HCT116 (cell line): ENCODE data around the gene AARS2. TPM values are rescaled to one million over a fixed set of nuclear protein-coding genes. Genes with fewer than 3 reads are reported as not detected.

ENCODE experiments used
- ATAC-seq: fragments of 200-7000 bp; cut with Tn5 transposase; 2 replicates; pipeline ENCODE4 v1.9.1; 2020; ENCODE audit warnings: mild to moderate bottlenecking, moderate library complexity
- BruUV-seq: library from RNA; stranded (reverse); fragments of 400-500 nt; replicated peaks from 2 replicates; lab custom pipeline; 2021; lab: Mats Ljungman, UMichigan
- CTCF ChIA-PET: fragments of 300-600 bp; sonication (Branson Sonifier 250); formaldehyde crosslinking; loops from one replicate; lab custom pipeline; 2021; ENCODE audit warnings: antibody characterized with exemption; lab: Charles Lee
- POLR2A ChIA-PET: fragments of 300-600, 350-600 bp; sonication (Branson Sonifier 250); formaldehyde crosslinking; loops from one replicate; lab custom pipeline; 2021; ENCODE audit warnings: antibody characterized with exemption; lab: Charles Lee
- RAD21 ChIA-PET, 2 experiments: fragments of 300-600 bp; sonication (Branson Sonifier 250); formaldehyde crosslinking; loops; one replicate each; lab custom pipeline; 2023; ENCODE audit warnings: low total read pairs in 2 of 2; ENCODE audit not compliant: uncharacterized antibody in 2 of 2, unreplicated experiment in 2 of 2, low non-redundant PET in 1 of 2; lab: Charles Lee
- DNase-seq: peaks from one replicate; pipeline ENCODE4 v3.0.0-alpha.2; 2010; ENCODE audit warnings: low read depth, low spot score
- H2AFZ ChIP-seq: fragments of 200-600 bp; shearing (Covaris generic), sonication (generic); 2 replicates; pipeline ENCODE4 v1.6.1; 2017; ENCODE audit warnings: low read depth, mixed run types, mixed read lengths, antibody characterized with exemption, low read length; ENCODE audit not compliant: poor library complexity, severe bottlenecking
- H3K27ac ChIP-seq: 2 replicates; pipeline ENCODE4 v1.5.1; 2012; ENCODE audit warnings: low read depth, low read length
- H3K27me3 ChIP-seq: fragments of 200-600 bp; sonication (generic); 2 replicates; pipeline ENCODE4 v1.6.1; 2016; ENCODE audit warnings: mixed run types, low read length, mixed read lengths; ENCODE audit not compliant: insufficient read depth
- H3K36me3 ChIP-seq, 2 experiments: fragments of 200-500 bp in 1 of 2; fragments of 200-600 bp in 1 of 2; sonication (Bioruptor generic) in 1 of 2; sonication (generic) in 1 of 2; 2 replicates each; pipeline versions ENCODE4 v1.5.1 to v1.6.1; 2014 to 2016; ENCODE audit warnings: low read length in 2 of 2, inconsistent platforms in 1 of 2, mixed read lengths in 1 of 2, mixed run types in 1 of 2; ENCODE audit not compliant: insufficient read depth in 2 of 2, control insufficient read depth in 1 of 2
- H3K4me1 ChIP-seq, 2 experiments: fragments of 200-600 bp in 1 of 2; sonication (generic) in 1 of 2; 2 replicates each; pipeline versions ENCODE4 v1.5.1 to v1.6.1; 2012 to 2017; ENCODE audit warnings: low read length in 2 of 2, inconsistent platforms in 1 of 2, mild to moderate bottlenecking in 1 of 2, mixed read lengths in 1 of 2, mixed run types in 1 of 2, moderate library complexity in 1 of 2; ENCODE audit not compliant: insufficient read depth in 2 of 2, control insufficient read depth in 1 of 2
- H3K4me2 ChIP-seq: fragments of 200-600 bp; sonication (generic); 2 replicates; pipeline ENCODE4 v1.6.1; 2017; ENCODE audit warnings: mixed run types, low read length, mixed read lengths
- H3K4me3 ChIP-seq, 2 experiments: fragments of 200-600 bp in 1 of 2; sonication (generic) in 1 of 2; replicated peaks in 1 of 2; 2 replicates each; pipeline ENCODE4 v1.5.1; 2011 to 2016; ENCODE audit warnings: low read length in 2 of 2, control low read depth in 1 of 2, low read depth in 1 of 2, mild to moderate bottlenecking in 1 of 2, mixed read lengths in 1 of 2, mixed run types in 1 of 2
- H3K79me2 ChIP-seq: fragments of 200-600 bp; sonication (generic); 2 replicates; pipeline ENCODE4 v1.6.1; 2017; ENCODE audit warnings: mild to moderate bottlenecking, mixed run types, low read length, moderate library complexity, mixed read lengths; ENCODE audit not compliant: insufficient read depth
- H3K9ac ChIP-seq: fragments of 200-600 bp; sonication (generic); 2 replicates; pipeline ENCODE4 v1.6.1; 2016; ENCODE audit warnings: low read length, mixed read lengths
- H3K9me2 ChIP-seq: fragments of 200-600 bp; sonication (generic), shearing (Covaris generic); 2 replicates; pipeline ENCODE4 v1.6.1; 2017; ENCODE audit warnings: mixed run types, mild to moderate bottlenecking, moderate library complexity; ENCODE audit not compliant: insufficient read depth
- H3K9me3 ChIP-seq, 2 experiments: fragments of 200-500 bp in 1 of 2; fragments of 200-600 bp in 1 of 2; sonication (Bioruptor generic) in 1 of 2; sonication (generic) in 1 of 2; 2 replicates each; pipeline ENCODE4 v1.6.1; 2014 to 2017; ENCODE audit warnings: low read length in 2 of 2, mixed read lengths in 2 of 2, inconsistent platforms in 1 of 2, low read depth in 1 of 2, mild to moderate bottlenecking in 1 of 2, mixed run types in 1 of 2, moderate library complexity in 1 of 2; ENCODE audit not compliant: control insufficient read depth in 1 of 2, insufficient read depth in 1 of 2
- H4K20me1 ChIP-seq: fragments of 200-600 bp; sonication (generic), shearing (Covaris generic); 2 replicates; pipeline ENCODE4 v1.6.1; 2017; ENCODE audit warnings: mixed run types, mild to moderate bottlenecking, moderate library complexity; ENCODE audit not compliant: insufficient read depth
- ATF3 ChIP-seq: IDR thresholded peaks from 2 replicates; pipeline ENCODE4 v1.6.1; 2012
- CBX3 ChIP-seq: IDR thresholded peaks from 2 replicates; pipeline ENCODE4 v1.6.1; 2012; ENCODE audit warnings: low read depth
- CEBPB ChIP-seq: IDR thresholded peaks from 2 replicates; pipeline ENCODE4 v1.6.1; 2012; ENCODE audit warnings: low read depth
- EGR1 ChIP-seq: IDR thresholded peaks from 2 replicates; pipeline ENCODE4 v1.6.1; 2012; ENCODE audit warnings: low read depth
- ELF1 ChIP-seq: IDR thresholded peaks from 2 replicates; pipeline ENCODE4 v1.6.1; 2012; ENCODE audit warnings: low read depth, borderline replicate concordance
- EZH2 ChIP-seq: fragments of 200-600 bp; sonication (generic); IDR thresholded peaks from 2 replicates; pipeline ENCODE4 v1.6.1; 2017; ENCODE audit warnings: antibody characterized with exemption, mixed run types
- EZH2phosphoT487 ChIP-seq: fragments of 200-600 bp; IDR thresholded peaks from 2 replicates; pipeline ENCODE4 v1.6.1; 2018; ENCODE audit warnings: antibody characterized with exemption, borderline replicate concordance
- FOSL1 ChIP-seq: IDR thresholded peaks from 2 replicates; pipeline ENCODE4 v1.6.1; 2012; ENCODE audit warnings: low read depth
- MAX ChIP-seq: IDR thresholded peaks from 2 replicates; pipeline ENCODE4 v1.6.1; 2012
- POLR2AphosphoS5 ChIP-seq: IDR thresholded peaks from 2 replicates; pipeline ENCODE4 v1.6.1; 2011; ENCODE audit warnings: mild to moderate bottlenecking, low read depth, low read length, moderate library complexity
- RAD21 ChIP-seq: IDR thresholded peaks from 2 replicates; pipeline ENCODE4 v1.6.1; 2012; ENCODE audit warnings: low read depth, mild to moderate bottlenecking
- SIN3A ChIP-seq: IDR thresholded peaks from 2 replicates; pipeline ENCODE4 v1.6.1; 2012; ENCODE audit warnings: low read depth
- SP1 ChIP-seq: IDR thresholded peaks from 2 replicates; pipeline ENCODE4 v1.6.1; 2012; ENCODE audit warnings: low read depth
- TCF7L2 ChIP-seq: IDR thresholded peaks from 2 replicates; pipeline ENCODE4 v1.7.0; 2011; ENCODE audit warnings: borderline replicate concordance, inconsistent platforms; ENCODE audit not compliant: insufficient read depth, insufficient read length; ENCODE audit errors: extremely low read depth
- ZFX ChIP-seq: fragments of 450-650 bp; IDR thresholded peaks from 2 replicates; pipeline ENCODE4 v1.6.1; 2017
- ZNF274 ChIP-seq: fragments of 200-500 bp; sonication (Bioruptor generic); IDR thresholded peaks from 2 replicates; pipeline ENCODE4 v1.6.1; 2014; ENCODE audit warnings: mild to moderate bottlenecking, low read depth, low read length, inconsistent platforms
- intact Hi-C: fragments of 100-400 bp; cut with micrococcal nuclease; formaldehyde crosslinking; loops from 2 replicates; pipeline ENCODE4 v1.10.0; 2022
- total RNA-seq: library from RNA; stranded (reverse); gene quantifications from one replicate; pipeline ENCODE4 v1.2.1, GENCODE V29; 2021; ENCODE audit not compliant: unreplicated experiment

AARS2 gene
- total RNA-seq, 1 experiment from 2014 or later: 14.9 TPM

- CTCF ChIA-PET: interaction anchor here (2.4 kb wide), 1 partner anchor 21 kb away, joined by 10 read pairs; the partner anchor contains the start of gene AARS2
Measured at GRCh38 chr6:44333273-44333919, 20.2 kb upstream of the AARS2 start.

GRCh38 chr6:44332585-44332984 lies 19.4 kb upstream of the AARS2 start:
- H3K36me3 ChIP-seq: no peaks in the 10 kb centered on the region
- H3K4me3 ChIP-seq: no peak overlapping the region
- no peaks in the 10 kb centered on the region for H3K9me2 ChIP-seq
- no peak overlapping the region for H3K27ac ChIP-seq
- H3K4me1 ChIP-seq: no peaks in the 10 kb centered on the region
- no TSS peak for BruUV-seq
- no peaks in the 10 kb centered on the region for H3K79me2 ChIP-seq
- ATAC-seq (no peak), DNase-seq (no peak)
- H3K27me3 ChIP-seq: peaks cover 10% of the 10 kb centered on the region; the same call in 1 of the 2 replicates
- H2AFZ ChIP-seq: no peak overlapping the region
- RAD21 ChIA-PET: no interaction called here
- POLR2A ChIA-PET: no interaction called here
- H3K9me3 ChIP-seq: no peaks in the 10 kb centered on the region
- no peak overlapping the region for H3K4me2 ChIP-seq
- CTCF ChIA-PET: interaction anchor here (2.4 kb wide), 1 partner anchor 20 kb away, joined by 10 read pairs; the partner anchor contains the start of gene AARS2
- H3K9ac ChIP-seq: no peak overlapping the region
- intact Hi-C loops: no loop called here
- no peaks in the 10 kb centered on the region for H4K20me1 ChIP-seq
- TF ChIP-seq SIN3A (no peak), ATF3 (no peak), EZH2phosphoT487 (no peak), ZFX (no peak), FOSL1 (no peak), EGR1 (no peak), SP1 (no peak), TCF7L2 (no peak), ZNF274 (no peak), MAX (no peak), ELF1 (no peak), CEBPB (no peak), RAD21 (no peak), CBX3 (no peak), POLR2AphosphoS5 (no peak)

More at GRCh38 chr6:44333273-44333919, 20.2 kb upstream of the AARS2 start:
- H3K4me3 ChIP-seq: no peak overlapping the region
- H3K4me2 ChIP-seq: no peak overlapping the region
- peaks cover 10% of the 10 kb centered on the region; the same call in 1 of the 2 replicates for H3K27me3 ChIP-seq
- no peaks in the 10 kb centered on the region for H3K36me3 ChIP-seq
- DNase-seq (no peak), ATAC-seq (no peak)
- no TSS peak for BruUV-seq
- ChIA-PET POLR2A (no interaction called here), RAD21 (no interaction called here)
- H3K4me1 ChIP-seq: no peaks in the 10 kb centered on the region
- H3K79me2 ChIP-seq: no peaks in the 10 kb centered on the region
- H3K9me3 ChIP-seq: no peaks in the 10 kb centered on the region
- no peaks in the 10 kb centered on the region for H4K20me1 ChIP-seq
- H2AFZ ChIP-seq: no peak overlapping the region
- intact Hi-C loops: no loop called here
- H3K9ac ChIP-seq: no peak overlapping the region
- no peaks in the 10 kb centered on the region for H3K9me2 ChIP-seq
- no peak for TF ChIP-seq CEBPB
- no peak for TF ChIP-seq EZH2
- TF ChIP-seq CBX3: no peak
- no peak for TF ChIP-seq EZH2phosphoT487
- no peak for TF ChIP-seq SP1
- TF ChIP-seq ATF3: no peak
- no peak for TF ChIP-seq MAX
- no peak overlapping the region for H3K27ac ChIP-seq
